Vagina (tissue), 2 donors: ENCODE measurements around the gene CCNA2.

Experiments used
- POLR2A ChIP-seq, 2 donors: fragments of 450-650 bp; IDR thresholded peaks; one replicate each; pipeline ENCODE4 v1.6.1; 2017; ENCODE audit warnings: antibody characterized with exemption in 2 of 2, mild to moderate bottlenecking in 2 of 2, moderate library complexity in 2 of 2
- POLR2AphosphoS5 ChIP-seq, 2 donors: sonication (generic); formaldehyde crosslinking; IDR thresholded peaks; one replicate each; pipeline ENCODE4 v1.9.0; 2017; ENCODE audit warnings: antibody characterized with exemption in 2 of 2, mild to moderate bottlenecking in 2 of 2, low read depth in 1 of 2; ENCODE audit not compliant: insufficient read depth in 1 of 2
- TF ChIP-seq, protein P1 (sequence below), 3 experiments: fragments of 450-650 bp in 2 of 3; fragments of 200-600 bp in 1 of 3; sonication (generic) in 1 of 3; IDR thresholded peaks; one replicate each; pipeline ENCODE4 v1.5.1; 2017 to 2019; ENCODE audit warnings: antibody characterized with exemption in 3 of 3, mild to moderate bottlenecking in 2 of 3, moderate library complexity in 2 of 3

- TF ChIP-seq, protein P1, sequence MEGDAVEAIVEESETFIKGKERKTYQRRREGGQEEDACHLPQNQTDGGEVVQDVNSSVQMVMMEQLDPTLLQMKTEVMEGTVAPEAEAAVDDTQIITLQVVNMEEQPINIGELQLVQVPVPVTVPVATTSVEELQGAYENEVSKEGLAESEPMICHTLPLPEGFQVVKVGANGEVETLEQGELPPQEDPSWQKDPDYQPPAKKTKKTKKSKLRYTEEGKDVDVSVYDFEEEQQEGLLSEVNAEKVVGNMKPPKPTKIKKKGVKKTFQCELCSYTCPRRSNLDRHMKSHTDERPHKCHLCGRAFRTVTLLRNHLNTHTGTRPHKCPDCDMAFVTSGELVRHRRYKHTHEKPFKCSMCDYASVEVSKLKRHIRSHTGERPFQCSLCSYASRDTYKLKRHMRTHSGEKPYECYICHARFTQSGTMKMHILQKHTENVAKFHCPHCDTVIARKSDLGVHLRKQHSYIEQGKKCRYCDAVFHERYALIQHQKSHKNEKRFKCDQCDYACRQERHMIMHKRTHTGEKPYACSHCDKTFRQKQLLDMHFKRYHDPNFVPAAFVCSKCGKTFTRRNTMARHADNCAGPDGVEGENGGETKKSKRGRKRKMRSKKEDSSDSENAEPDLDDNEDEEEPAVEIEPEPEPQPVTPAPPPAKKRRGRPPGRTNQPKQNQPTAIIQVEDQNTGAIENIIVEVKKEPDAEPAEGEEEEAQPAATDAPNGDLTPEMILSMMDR (IDR thresholded peaks at IDR 0.05): no peak
- no peak for TF ChIP-seq POLR2A (IDR thresholded peaks at IDR 0.05)
- TF ChIP-seq POLR2AphosphoS5 (IDR thresholded peaks at IDR 0.05; ENCODE audit: insufficient read depth in 1 of 2, low read depth in 1 of 2): no peak
These were observed 30.7 kb downstream of the CCNA2 start for GRCh38 chr4:121792966-121793365.
